HepG2 (cell line): ENCODE measurements around the gene PCYT2. TPM values are rescaled to one million over a fixed set of nuclear protein-coding genes. Genes with fewer than 3 reads are reported as not detected.

Source experiments
- DPF2 ChIP-seq: sonication (generic); formaldehyde crosslinking; IDR thresholded peaks from 2 replicates; pipeline ENCODE4 v1.4.0; 2020; ENCODE audit warnings: mild to moderate bottlenecking, low read depth, missing genetic modification reagents, borderline replicate concordance
- EED ChIP-seq: sonication (generic); formaldehyde crosslinking; IDR thresholded peaks from 2 replicates; pipeline ENCODE4 v1.5.0; 2020; ENCODE audit warnings: mild to moderate bottlenecking, missing genetic modification reagents
- GPBP1L1 ChIP-seq: sonication (generic); formaldehyde crosslinking; IDR thresholded peaks from 2 replicates; pipeline ENCODE4 v1.5.0; 2020; ENCODE audit warnings: mild to moderate bottlenecking, missing genetic modification reagents
- HNRNPK ChIP-seq: fragments of 200-400 bp; formaldehyde crosslinking; IDR thresholded peaks from 2 replicates; pipeline ENCODE4 v1.6.1; 2018; ENCODE audit warnings: low read length, low read depth, moderate library complexity, mild to moderate bottlenecking; ENCODE audit not compliant: poor library complexity, severe bottlenecking
- NR2F1 ChIP-seq, 2 experiments: fragments of 450-650 bp in 1 of 2; formaldehyde crosslinking in 1 of 2; IDR thresholded peaks; 2 replicates each; pipeline versions ENCODE4 v1.5.0 to v1.6.1; 2016 to 2020; ENCODE audit warnings: mild to moderate bottlenecking in 1 of 2, missing compliant biosample characterization in 1 of 2, missing genetic modification reagents in 1 of 2, moderate library complexity in 1 of 2
- TFE3 ChIP-seq: IDR thresholded peaks from 2 replicates; pipeline ENCODE4 v1.6.1; 2016
- TMF1 ChIP-seq: sonication (generic); formaldehyde crosslinking; IDR thresholded peaks from 2 replicates; pipeline ENCODE4 v1.8.1; 2022; ENCODE audit warnings: low read depth, missing genetic modification reagents
- ZBTB42 ChIP-seq: sonication (generic); formaldehyde crosslinking; IDR thresholded peaks from 2 replicates; pipeline ENCODE4 v1.5.0; 2020; ENCODE audit warnings: mild to moderate bottlenecking, missing genetic modification reagents
- ZFP37 ChIP-seq: sonication (generic); formaldehyde crosslinking; IDR thresholded peaks from 2 replicates; pipeline ENCODE4 v1.4.0; 2020; ENCODE audit warnings: missing genetic modification reagents, borderline replicate concordance
- ZNF235 ChIP-seq: sonication (generic); formaldehyde crosslinking; IDR thresholded peaks from 2 replicates; pipeline ENCODE4 v1.8.1; 2023; ENCODE audit warnings: mild to moderate bottlenecking, missing genetic modification reagents, borderline replicate concordance
- ZNF275 ChIP-seq: sonication (generic); formaldehyde crosslinking; IDR thresholded peaks from 2 replicates; pipeline ENCODE4 v1.8.0; 2022; ENCODE audit warnings: missing genetic modification reagents, mild to moderate bottlenecking, inconsistent platforms, borderline replicate concordance
- ZNF460 ChIP-seq: sonication (generic); formaldehyde crosslinking; IDR thresholded peaks from 2 replicates; pipeline ENCODE4 v1.5.1; 2020; ENCODE audit warnings: missing genetic modification reagents, mild to moderate bottlenecking, borderline replicate concordance
- ZNF574 ChIP-seq: sonication (generic); formaldehyde crosslinking; IDR thresholded peaks from 2 replicates; pipeline ENCODE4 v1.4.0; 2020; ENCODE audit warnings: missing genetic modification reagents
- ZNF614 ChIP-seq: IDR thresholded peaks from 2 replicates; pipeline ENCODE4 v1.6.1; 2018; ENCODE audit warnings: missing biosample characterization, missing genetic modification reagents, inconsistent platforms, borderline replicate concordance
- ZNF883 ChIP-seq: sonication (generic); formaldehyde crosslinking; IDR thresholded peaks from 2 replicates; pipeline ENCODE4 v1.5.1; 2020; ENCODE audit warnings: mild to moderate bottlenecking, missing genetic modification reagents; ENCODE audit errors: not compliant biosample characterization
- ZZZ3 ChIP-seq: sonication (generic); formaldehyde crosslinking; IDR thresholded peaks from 2 replicates; pipeline ENCODE4 v1.4.0; 2020; ENCODE audit warnings: missing genetic modification reagents, mild to moderate bottlenecking, borderline replicate concordance
- polyA plus RNA-seq, 8 experiments: library from polyadenylated mRNA; depleted of rRNA in 3 of 8; stranded (reverse) in 7 of 8; unstranded in 1 of 8; fragments of >200 nt; fragmentation: Illumina TruSeq in 4 of 8; extraction: Trizol in 4 of 8; gene quantifications; 2 replicates each; pipeline versions ENCODE4 v1.2.1 to v1.2.3, GENCODE V29; 2011 to 2016; ENCODE audit warnings: low read depth in 4 of 8, missing spikeins in 1 of 8, mixed read lengths in 1 of 8; ENCODE audit not compliant: insufficient read depth in 1 of 8
- total RNA-seq, 5 experiments: library from RNA; depleted of rRNA; stranded (reverse); fragments of >200 nt; fragmentation: Illumina TruSeq; extraction: Trizol; gene quantifications; 2 replicates each; pipeline ENCODE4 v1.2.3, GENCODE V29; 2016; ENCODE audit warnings: low read depth in 1 of 5
- TF ChIP-seq, protein P1 (sequence below): sonication (generic); formaldehyde crosslinking; IDR thresholded peaks from 2 replicates; pipeline ENCODE4 v1.8.1; 2023; ENCODE audit warnings: mild to moderate bottlenecking, missing genetic modification reagents, borderline replicate concordance
- TF ChIP-seq, protein P2 (sequence below): sonication (generic); formaldehyde crosslinking; IDR thresholded peaks from 2 replicates; pipeline ENCODE4 v1.5.1; 2020; ENCODE audit warnings: mild to moderate bottlenecking, moderate library complexity, missing genetic modification reagents

The PCYT2 gene
- total and polyA plus RNA-seq, 2 of the 13 experiments (the other 11 are each of a cell fraction or from before 2014, with no cell fraction given) = 147 to 297 TPM

GRCh38 chr17:81867991-81868673 lies 43.1 kb downstream of the PCYT2 start (continued):
- TF ChIP-seq ZNF275 (CRISPR knock-in tag) (0 out of 2 replicates have a peak, but pooled peaks have one; percentile 20), HNRNPK (peak; percentile 4), ZFP37 (no peak), GPBP1L1 (no peak), TFE3 (CRISPR knock-in tag) (no peak), ZZZ3 (CRISPR knock-in tag) (no peak; the same call in 1 of the 2 replicates), ZBTB42 (CRISPR knock-in tag) (no peak), EED (CRISPR knock-in tag) (peak; percentile 90), ZNF235 (CRISPR knock-in tag) (no peak), ZNF883 (CRISPR knock-in tag) (no peak), ZNF614 (CRISPR knock-in tag) (no peak), TMF1 (CRISPR knock-in tag) (peak; percentile 24; the same call in 1 of the 2 replicates), ZNF574 (CRISPR knock-in tag) (peak; percentile 43; the same call in 1 of the 2 replicates), NR2F1 (CRISPR knock-in tag; IDR thresholded peaks at IDR 0.05) (no peak), ZNF460 (CRISPR knock-in tag) (no peak), DPF2 (CRISPR knock-in tag) (no peak)
- TF ChIP-seq, protein P1, sequence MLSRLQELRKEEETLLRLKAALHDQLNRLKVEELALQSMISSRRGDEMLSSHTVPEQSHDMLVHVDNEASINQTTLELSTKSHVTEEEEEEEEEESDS (CRISPR knock-in tag) = no peak
- TF ChIP-seq, protein P2, sequence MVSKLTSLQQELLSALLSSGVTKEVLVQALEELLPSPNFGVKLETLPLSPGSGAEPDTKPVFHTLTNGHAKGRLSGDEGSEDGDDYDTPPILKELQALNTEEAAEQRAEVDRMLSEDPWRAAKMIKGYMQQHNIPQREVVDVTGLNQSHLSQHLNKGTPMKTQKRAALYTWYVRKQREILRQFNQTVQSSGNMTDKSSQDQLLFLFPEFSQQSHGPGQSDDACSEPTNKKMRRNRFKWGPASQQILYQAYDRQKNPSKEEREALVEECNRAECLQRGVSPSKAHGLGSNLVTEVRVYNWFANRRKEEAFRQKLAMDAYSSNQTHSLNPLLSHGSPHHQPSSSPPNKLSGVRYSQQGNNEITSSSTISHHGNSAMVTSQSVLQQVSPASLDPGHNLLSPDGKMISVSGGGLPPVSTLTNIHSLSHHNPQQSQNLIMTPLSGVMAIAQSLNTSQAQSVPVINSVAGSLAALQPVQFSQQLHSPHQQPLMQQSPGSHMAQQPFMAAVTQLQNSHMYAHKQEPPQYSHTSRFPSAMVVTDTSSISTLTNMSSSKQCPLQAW = 0 out of 2 replicates have a peak, but pooled peaks have one; percentile 15
